HG03060 (cell line): ENCODE measurements around the gene MSL1.

ENCODE experiments used
- ATAC-seq: cut with Tn5 transposase; IDR thresholded peaks from one replicate; pipeline ENCODE4 v1.9.1; 2021; ENCODE audit warnings: low read depth, moderate number of reproducible peaks; ENCODE audit not compliant: unreplicated experiment

MSL1 gene

GRCh38 chr17:40173091-40173777, 51.5 kb downstream of the MSL1 start:
- ATAC-seq = no peak

- ATAC-seq = no peak
These were observed 52.0 kb downstream of the MSL1 start for GRCh38 chr17:40173778-40174135.

- ATAC-seq = no peak
These were observed 52.7 kb downstream of the MSL1 start for GRCh38 chr17:40174514-40174913.

GRCh38 chr17:40175928-40176753, 54.4 kb downstream of the MSL1 start:
- ATAC-seq = no peak

- no peak for ATAC-seq
These were observed 55.0 kb downstream of the MSL1 start for GRCh38 chr17:40176754-40177110.

- no peak for ATAC-seq
These were observed 55.6 kb downstream of the MSL1 start, which contains the start of gene RAPGEFL1 for GRCh38 chr17:40177275-40177874. Gene RAPGEFL1 (plus strand): TSS chr17:40177470. CDS start chr17:40177862, 392 bp downstream.

GRCh38 chr17:40178021-40178601, 56.3 kb downstream of the MSL1 start:
- ATAC-seq = no peak

- ATAC-seq = no peak
These were observed 56.9 kb downstream of the MSL1 start for GRCh38 chr17:40178660-40179059.

- no peak for ATAC-seq
These were observed 58.3 kb downstream of the MSL1 start for GRCh38 chr17:40179923-40180659.

- ATAC-seq = no peak
These were observed 58.9 kb downstream of the MSL1 start for GRCh38 chr17:40180694-40181093.

- no peak for ATAC-seq
These were observed 59.4 kb downstream of the MSL1 start for GRCh38 chr17:40181205-40181604.

- ATAC-seq = no peak
These were observed 60.8 kb downstream of the MSL1 start for GRCh38 chr17:40182606-40183005.
